ENCODE measurements around the gene MTPN. TPM values are rescaled to one million over a fixed set of nuclear protein-coding genes. Genes with fewer than 3 reads are reported as not detected.

Gene MTPN
- total RNA-seq, 2 experiments from 2014 or later, result 144 TPM

DNA sequence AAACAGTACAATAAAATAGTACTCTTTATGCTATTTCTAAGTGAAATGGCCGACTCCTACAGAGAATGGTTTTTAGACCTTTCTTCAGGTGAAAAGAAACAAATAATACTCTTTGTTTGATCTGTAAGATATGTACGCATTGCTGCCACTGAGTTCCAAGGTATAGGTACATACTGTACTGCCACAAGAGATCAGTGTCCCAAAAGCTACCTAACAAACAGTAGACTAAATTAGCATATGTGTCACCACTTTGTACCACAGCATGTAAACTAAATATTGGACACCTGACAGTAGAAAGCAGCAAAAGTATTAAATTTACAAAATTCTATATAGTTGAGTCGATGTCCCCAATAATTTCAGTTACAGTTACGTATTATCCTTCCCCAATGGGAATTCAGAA lies 14.4 kb downstream of the MTPN start:
- POLR2A ChIA-PET, result no interaction called here
- CTCF ChIA-PET, result no interaction called here

DNA sequence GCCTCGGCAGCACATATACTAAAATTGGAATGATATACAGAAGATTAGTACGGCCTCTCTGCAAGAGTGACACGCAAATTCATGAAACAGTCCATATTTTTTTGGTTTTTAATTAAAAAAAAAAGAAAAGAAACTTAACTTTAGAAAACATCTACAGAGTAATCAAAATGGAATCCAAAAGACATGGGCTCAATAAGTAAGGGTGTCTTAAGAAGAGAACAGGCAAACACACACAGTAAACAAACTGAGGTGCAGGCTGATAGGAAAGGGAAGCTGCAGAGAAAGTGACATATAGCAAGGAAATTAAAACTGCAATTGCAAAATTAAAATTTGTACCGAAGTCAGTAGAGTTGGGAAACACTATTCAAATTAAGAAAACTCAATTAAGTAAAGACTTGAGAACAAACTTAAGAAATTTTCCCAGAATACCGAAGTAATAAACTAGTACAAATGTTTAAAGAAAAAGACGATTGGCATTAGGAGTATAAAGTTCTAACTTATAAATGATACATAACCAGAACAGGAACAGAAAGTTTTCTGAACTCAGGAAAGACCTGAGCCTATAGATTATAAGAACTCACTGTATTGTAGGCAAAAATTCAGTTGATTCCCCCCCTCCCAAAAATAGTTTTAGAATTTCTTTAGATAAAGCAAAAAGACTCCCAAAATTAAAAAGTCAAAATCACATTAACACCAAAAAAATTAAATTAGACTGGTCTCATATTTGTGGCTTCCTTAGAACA lies 16.3 kb downstream of the MTPN start:
- ChIA-PET CTCF (no interaction called here), POLR2A (no interaction called here)

DNA sequence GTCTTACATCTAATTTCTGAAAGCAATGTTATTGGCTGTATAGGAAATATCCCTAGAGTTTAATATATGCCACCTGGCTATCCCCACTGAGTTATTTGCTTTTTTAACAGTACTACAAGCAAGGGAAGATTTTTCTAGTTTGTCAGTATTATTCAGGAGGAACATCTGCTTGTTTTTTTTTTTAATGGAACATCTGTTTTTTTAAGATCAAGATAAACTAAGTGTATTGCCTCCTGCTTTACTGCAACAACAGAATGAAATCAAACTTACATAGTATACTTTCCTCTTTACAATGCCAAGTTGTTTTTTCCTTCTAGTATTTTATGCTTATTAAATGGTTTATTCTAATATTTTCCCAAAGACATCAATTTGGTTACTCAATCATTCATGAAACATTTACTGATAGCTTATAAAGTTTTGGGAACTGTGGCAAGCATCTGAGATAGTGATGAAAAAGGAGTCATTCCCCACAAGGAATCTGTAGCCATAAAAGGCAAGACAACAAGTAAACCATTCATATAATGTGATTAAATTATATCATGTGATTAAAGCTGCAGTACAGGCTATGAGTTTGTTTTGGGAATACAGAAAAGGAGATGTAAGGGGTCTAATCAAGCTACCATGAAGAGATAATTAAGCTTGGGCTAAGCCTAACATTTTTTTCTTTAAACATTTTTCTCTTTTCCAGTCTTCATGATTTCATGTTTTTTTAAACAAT lies 17.4 kb downstream of the MTPN start:
- POLR2A ChIA-PET, result no interaction called here
- CTCF ChIA-PET, result no interaction called here

DNA sequence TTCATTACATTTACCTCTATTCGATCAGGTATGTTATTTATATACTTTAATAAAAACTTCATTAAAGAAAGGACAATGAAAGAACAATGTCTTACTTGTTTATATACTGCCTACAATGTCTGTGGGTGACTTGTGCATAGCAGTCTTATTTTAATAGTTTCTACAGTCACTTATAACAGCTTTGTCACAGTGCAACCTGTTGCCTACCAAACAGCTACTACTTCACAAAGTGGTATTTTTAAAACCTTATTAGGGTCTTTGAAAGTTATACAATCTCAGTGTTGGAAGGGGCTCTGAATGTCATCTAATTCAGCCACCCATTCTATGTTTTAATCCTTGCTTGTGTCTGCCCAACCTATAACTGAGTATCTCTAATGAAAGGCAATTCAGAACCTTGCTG lies 19.0 kb downstream of the MTPN start:
- CTCF ChIA-PET, result no interaction called here
- POLR2A ChIA-PET, result no interaction called here

DNA sequence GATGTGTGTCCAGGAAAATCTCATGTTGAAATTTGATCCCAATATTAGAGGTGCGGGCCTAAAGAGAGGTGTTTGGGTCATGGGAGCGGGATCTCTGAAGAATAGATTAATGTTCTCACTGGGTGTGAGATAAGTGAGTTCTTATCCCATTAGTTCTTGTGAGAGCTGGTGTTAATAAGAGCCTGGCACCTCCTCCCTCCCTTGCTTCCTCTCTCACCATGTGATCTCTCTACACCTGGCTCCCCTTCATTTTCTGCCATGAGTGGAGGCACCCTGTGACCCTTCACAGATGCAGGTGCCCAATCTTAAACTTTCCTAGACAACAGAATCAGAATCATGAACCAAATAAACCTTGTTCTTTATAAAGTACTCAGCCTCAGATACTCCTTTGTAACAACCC lies 19.5 kb downstream of the MTPN start:
- POLR2A ChIA-PET, result no interaction called here
- CTCF ChIA-PET, result no interaction called here

DNA sequence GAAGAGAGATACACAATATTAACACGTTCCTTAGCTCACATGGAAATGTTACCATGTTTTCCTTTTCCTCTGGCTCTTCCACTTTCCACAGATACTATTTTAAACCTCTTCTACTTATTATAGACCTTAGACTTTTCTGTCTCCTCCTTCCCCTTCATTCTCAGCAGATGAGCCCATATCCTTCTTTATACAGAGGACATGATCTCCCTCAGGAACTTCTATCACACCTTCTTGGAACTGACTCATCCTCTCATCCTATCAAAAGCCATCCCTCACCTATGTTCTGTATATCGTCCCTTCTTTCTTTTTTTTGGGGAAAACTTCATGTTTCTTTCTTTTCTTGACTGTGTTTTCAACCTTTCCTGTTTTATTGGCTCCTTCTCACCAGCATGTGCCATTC lies 20.8 kb downstream of the MTPN start:
- ChIA-PET CTCF (no interaction called here), POLR2A (no interaction called here)

DNA sequence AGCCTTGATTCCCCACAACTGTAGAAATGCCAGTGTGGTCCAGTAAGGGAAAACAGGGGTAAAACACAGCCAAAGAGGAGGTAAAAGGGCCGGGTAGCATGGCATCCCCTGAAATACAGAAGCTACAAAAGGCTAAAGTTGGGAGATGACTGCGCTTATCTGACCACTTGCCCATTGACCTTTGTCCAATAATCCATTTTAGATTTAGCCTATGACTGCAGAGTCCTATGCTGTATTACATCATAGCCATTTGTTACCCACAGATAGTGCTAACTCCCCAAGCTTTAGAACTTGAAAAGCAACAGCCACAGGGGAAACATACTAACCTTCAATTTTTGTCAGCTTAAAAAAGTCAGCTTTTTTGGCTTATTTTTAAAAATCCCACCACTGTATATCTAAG lies 26.2 kb downstream of the MTPN start:
- ChIA-PET CTCF (no interaction called here), POLR2A (no interaction called here)

DNA sequence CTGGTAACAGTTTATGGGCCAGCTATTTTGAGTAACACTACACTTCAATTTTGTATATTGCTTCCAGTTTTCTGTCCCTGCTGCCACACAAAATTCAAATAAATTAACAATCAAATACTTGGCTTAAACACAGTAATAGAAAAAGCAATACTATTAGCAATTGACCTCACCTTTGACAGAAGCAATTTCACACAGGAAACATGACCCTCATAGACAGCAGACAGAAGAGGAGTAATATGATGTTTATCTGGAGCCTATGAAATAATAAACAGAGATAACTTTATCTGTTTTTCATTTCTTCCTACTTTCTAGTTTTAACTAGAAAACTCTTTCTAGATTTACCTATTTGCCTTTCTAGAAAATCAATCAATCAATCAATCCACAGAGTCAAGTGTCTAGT lies 26.7 kb downstream of the MTPN start:
- ChIA-PET CTCF (interaction anchor here (0.6 kb wide), 1 partner anchor 41 kb away, joined by 4 read pairs; no protein-coding TSS in a partner anchor), POLR2A (no interaction called here)

DNA sequence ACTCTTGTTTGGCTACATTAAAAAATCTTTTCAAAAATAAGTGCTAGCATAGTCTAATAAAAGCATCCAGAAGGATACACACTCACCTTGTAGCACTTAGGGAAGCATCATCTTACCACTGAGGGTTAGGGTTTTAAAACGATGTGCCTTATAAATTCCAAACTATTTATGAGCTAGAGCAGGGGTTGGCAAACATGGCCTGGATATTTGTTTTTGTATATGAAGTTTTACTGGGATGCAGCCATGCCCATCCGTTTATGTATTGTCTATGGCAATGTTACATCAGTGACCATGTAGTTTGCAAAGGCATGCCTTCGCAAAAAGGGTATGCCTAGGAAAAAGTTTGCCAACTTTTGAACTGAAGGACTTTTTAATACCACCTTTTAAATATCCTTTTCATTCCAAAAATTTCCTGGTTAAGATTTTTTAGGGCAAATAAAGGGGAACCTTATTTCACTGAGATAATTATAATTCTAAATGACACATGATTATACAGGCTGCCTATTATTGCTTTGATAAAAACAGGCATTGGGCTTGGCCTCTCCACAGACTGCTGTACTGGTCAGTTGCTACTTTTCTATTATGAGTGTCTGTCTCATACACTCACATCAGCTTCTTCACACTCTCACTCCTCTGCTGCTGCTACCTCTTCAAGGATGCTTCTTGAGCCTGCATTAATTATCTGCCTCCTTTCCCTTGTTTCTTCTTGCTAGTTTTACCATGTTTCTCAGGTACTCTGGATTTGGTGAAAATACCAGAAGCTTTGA lies 30.7 kb downstream of the MTPN start:
- ChIA-PET CTCF (no interaction called here), POLR2A (no interaction called here)

DNA sequence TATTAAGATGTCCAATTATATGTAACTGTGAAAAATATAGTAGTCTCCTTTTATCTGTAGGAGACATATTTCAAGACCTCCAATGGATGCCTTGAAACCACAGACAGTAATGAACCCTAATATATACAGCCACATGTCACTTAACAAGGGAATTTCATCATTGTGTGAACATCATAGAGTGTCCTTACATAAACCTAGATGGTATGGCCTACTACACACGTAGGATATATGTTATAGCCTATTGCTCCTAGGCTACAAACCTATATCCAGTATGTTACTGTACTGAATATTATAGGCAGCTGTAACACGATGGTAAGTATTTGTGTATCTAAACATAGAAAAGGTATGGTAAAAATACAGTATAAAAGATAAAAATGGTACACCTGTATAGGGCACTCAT lies 32.4 kb downstream of the MTPN start:
- ChIA-PET POLR2A (no interaction called here), CTCF (no interaction called here)

DNA sequence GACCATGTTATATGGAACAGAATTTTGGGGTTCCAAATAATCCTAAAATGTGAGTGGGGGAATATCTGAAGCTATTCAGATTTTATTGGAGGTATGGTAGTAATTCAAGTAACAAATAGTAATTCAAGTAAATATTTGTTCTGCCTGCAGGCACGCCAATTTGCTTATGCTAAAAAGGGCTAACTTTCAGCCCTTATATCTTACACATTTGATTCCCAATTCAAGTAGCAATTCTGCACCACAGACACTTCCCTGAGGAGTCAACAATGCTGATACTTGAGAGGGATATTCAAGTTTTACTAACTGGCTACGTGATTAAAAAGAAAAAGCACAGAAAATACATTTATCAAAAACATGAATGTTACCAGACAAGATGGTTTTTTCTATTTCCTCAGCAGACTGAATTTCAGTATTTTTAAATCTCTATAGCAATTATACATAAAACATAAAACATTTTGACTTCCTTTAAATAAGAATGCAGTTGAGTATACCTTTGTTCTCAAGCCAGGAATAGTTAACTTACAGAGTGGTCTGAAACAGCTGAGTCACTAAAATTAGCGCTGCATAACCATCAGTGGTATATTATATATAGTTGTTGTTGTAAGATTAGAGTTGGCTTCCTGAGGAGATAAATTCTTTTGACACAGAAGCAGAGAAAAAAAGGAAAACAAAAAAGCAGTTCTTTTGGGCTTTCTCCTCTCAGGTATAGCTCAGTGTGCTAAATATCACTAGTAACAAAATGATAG lies 33.9 kb downstream of the MTPN start:
- ChIA-PET POLR2A (no interaction called here), CTCF (interaction anchor here (1.0 kb wide), 1 partner anchor 272 kb away, joined by 3 read pairs; no protein-coding TSS in a partner anchor)

DNA sequence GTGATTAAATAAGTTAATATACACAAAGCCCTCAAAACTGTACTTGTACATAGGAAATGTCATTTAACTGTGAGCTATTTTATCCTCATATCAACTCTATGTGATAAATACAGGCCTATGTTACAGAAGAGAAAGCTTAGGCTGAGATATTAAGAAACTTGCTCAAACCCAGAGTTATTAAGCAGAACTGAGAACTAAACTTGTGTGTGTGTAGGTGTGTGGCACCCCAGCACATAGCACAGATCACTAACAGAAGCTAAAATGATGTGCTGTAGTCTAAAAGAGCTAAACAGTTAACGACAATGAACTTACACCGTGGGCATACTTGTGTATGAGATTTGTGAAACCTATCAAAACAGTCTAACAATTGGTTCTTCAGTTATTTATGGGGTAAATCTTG lies 34.5 kb downstream of the MTPN start:
- ChIA-PET CTCF (interaction anchor here (1.0 kb wide), 1 partner anchor 271 kb away, joined by 3 read pairs; no protein-coding TSS in a partner anchor), POLR2A (no interaction called here)

DNA sequence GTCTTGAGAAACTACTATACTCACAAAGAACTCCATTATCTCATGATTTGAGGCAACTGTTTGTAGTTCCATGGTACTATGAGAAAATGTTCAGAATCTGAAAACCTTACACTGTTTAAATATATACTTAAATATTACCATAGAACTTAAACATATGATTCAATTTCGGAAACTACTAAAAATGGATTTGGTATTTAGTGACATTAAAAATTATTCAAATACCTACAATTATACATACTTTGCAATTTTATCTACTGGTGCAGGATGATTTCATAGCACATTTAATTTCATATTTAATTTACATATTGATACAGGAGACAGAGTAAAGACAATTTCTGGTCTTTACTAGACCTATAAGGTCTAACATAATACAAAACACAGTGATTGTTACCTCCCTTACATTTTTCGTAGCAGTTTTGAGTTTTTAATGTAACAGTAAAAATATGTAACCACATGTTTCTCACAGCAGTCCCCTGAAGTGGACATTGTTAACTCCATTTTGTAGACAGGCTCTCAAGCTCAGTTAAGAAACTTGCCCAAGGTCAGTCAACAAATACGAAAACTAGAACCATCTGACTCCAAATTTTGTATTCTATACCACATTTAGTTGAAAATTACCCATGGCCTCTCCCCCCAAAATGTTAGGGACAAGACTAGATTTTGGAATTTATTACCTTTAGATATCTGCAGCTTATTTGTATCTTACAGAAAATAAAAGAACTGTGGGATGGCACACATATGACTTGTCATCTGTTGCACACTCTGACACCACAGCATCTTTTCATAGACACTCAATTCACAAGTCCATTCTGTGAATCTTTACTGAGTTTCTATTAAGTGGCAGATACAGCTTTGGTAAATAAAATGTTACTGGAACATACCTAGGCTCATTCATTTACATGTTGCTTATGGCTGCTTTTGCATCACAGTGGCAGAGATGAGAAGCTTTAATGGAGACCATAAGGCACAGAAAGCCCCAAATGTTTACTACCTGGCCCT lies 36.8 kb downstream of the MTPN start:
- ChIA-PET POLR2A (interaction anchor here (0.9 kb wide), 1 partner anchor 124 kb away, joined by 3 read pairs; no protein-coding TSS in a partner anchor), CTCF (no interaction called here)

DNA sequence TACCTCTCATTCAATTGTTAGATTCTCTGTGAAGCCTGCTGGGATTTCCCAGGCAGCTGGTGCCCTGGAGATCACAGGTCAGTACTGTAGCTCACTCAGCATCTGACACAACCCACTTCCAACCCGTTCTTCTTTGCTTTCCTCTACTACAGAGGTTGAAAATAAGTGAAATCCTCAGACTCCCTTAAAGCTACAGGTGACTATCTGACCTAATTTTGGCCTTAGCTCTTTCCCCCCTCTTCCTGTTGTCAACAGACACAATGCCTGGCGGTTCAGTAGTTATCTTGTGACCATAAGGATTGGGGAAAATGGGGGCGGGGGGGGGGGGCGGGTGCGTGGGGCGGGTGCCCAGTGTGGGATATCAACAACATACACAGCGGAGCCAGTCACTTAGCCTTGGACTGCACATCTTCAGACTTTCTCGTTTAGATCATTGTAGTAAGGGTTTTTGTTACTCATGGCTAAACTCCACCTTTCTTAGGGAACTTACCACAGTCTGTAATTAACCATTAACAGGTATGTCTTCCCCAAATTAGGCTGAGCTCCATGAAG lies 37.8 kb downstream of the MTPN start:
- ChIA-PET POLR2A (no interaction called here), CTCF (no interaction called here)

DNA sequence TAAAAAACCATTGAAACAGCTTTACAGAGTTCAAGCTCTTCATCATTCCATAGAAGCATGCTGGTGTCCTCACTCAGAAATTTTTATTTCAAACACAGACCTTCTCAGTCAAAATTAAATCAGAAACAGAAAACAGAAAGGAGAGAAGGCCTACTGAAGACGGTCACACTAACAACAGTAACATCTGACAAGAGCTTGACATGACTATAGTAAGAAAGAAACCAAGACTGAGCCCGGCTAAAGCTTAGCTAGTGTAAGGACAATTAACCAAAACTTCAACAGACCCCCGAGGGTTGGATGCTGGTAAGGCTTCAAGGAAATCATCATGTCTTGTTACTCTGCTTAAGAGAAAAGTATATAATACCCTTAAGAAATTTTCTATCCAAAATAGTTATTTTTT lies 38.6 kb downstream of the MTPN start:
- ChIA-PET CTCF (no interaction called here), POLR2A (no interaction called here)

DNA sequence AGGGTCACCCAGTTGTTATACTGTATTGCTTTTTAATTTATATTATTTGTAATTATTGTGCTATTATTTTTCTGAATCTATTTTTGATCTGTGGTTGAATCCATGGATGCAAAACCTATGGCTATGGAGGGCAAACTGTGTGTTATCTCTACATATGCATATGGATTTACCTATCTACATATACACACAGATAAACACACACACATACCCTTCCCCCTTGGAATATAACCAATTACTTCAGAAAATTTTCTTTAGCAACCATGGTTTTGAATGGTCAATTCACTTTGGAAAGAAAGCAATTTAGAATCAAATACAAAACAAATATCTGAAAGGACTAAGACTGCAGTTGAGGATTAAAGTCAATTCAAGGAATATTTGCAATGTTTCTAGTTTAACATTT lies 39.1 kb downstream of the MTPN start:
- POLR2A ChIA-PET, result no interaction called here
- CTCF ChIA-PET, result no interaction called here

DNA sequence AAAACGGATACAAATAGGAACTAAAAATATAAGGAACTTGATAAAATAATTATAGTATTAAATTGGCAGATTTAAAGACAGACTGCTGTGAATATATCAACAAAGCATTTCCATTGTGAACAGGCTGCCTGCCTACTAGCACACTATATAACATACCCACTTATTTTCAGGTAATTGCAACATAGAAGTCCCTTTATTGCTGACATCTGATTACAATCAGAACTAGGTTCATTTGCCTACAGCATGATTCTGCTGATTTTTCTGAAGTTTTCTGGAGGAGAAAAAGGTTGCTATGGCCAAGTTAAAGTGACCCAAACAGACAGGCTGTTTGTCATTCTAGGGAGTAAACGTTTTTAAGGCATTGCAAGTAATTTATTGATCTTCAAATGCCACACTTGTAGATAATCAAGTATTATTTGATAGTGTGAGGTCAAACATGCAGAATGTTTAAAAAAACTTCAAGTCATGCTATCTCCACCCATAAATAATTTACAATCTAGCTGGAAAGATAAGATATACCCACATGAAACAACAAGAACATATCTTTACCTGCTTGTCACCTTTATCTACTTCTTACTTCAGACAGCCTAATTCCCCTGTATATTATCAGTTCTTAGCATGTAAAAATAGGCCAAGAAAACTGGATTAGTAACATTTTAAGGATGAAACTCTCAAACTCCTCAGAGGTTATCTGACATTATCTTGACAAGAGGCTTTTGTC lies 40.5 kb downstream of the MTPN start:
- ChIA-PET POLR2A (no interaction called here), CTCF (interaction anchor here (0.6 kb wide), 1 partner anchor 16 kb away, joined by 3 read pairs; no protein-coding TSS in a partner anchor)

DNA sequence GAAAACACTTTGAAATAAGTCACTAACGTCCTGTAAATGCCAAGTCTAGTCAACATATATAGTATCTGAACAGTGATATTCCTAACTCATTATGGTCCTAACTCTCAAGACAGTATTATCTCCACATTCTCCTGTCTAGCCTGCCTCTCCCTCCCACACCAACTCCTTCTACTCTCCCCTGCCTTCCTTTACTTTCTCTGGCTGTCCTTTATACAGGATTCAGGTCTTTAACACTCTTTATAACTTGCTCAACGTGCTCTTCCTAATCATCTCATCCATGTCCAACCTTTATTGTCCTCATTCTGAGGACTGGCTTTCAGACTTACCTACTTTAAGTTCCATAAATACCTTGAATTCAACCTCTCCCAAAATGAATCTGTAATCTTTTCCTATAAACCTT lies 42.5 kb downstream of the MTPN start:
- ChIA-PET POLR2A (no interaction called here), CTCF (no interaction called here)
